Measurements from ENCODE around the gene SGF29. TPM values are rescaled to one million over a fixed set of nuclear protein-coding genes. Genes with fewer than 3 reads are reported as not detected.
A peak's percentile ranks its signal among the peaks of the same experiment; 100 is the strongest.
"Not testable (repeated sequence)": the region's sequence is repeated elsewhere in the genome, so short reads cannot be mapped to it uniquely, and the experiment has no call there.

SGF29 gene
- total and polyA plus RNA-seq, 2 donors, result 30.3 to 34.7 TPM

GRCh38 chr16:28596840-28597691 is 43.3 kb downstream of the SGF29 start, which contains the start of gene SULT1A2:
TSS of gene SULT1A2 (minus strand) at chr16:28597050. CDS start at chr16:28595930, 1,120 bp downstream.
- H3K4me1 ChIP-seq (ENCODE audit: control insufficient read depth in 2 of 2, insufficient read depth in 2 of 2, low read length in 2 of 2), result peaks cover 0 to 12% of the 10 kb centered on the region in 2 donors
- WGBS, result 76% methylated on average over 11 of the region's 11 CpGs
- no peak for DNase-seq (ENCODE audit: low read depth in 6 of 9, low spot score in 9 of 9)
- no peaks in the 10 kb centered on the region for H3K9me3 ChIP-seq (ENCODE audit: control insufficient read depth in 2 of 2, insufficient read depth in 1 of 2, low read length in 1 of 2)
- no peak within 1 kb of the TSS for H3K27ac ChIP-seq (ENCODE audit: low read depth in 1 of 2, low read length in 1 of 2)
- H3K4me3 ChIP-seq (ENCODE audit: low read length in 2 of 2), result no peak within 1 kb of the TSS
- H3K27me3 ChIP-seq (ENCODE audit: control insufficient read depth in 2 of 2, insufficient read depth in 1 of 2, low read length in 1 of 2), result no peaks in the 10 kb centered on the region
- peaks cover 0 to 4% of the 10 kb centered on the region in 2 donors for H3K36me3 ChIP-seq (ENCODE audit: control insufficient read depth in 2 of 2, insufficient read depth in 2 of 2, low read length in 1 of 2)

GRCh38 chr16:28597692-28598261 is 44.1 kb downstream of the SGF29 start:
- Histone ChIP-seq H3K4me3 (ENCODE audit: low read length in 2 of 2) (no peak overlapping the region), H3K36me3 (ENCODE audit: control insufficient read depth in 2 of 2, insufficient read depth in 2 of 2, low read length in 1 of 2) (peaks cover 0 to 2% of the 10 kb centered on the region in 2 donors), H3K4me1 (ENCODE audit: control insufficient read depth in 2 of 2, insufficient read depth in 2 of 2, low read length in 2 of 2) (peaks cover 0 to 12% of the 10 kb centered on the region in 2 donors), H3K27ac (ENCODE audit: low read depth in 1 of 2, low read length in 1 of 2) (no peak overlapping the region), H3K27me3 (ENCODE audit: control insufficient read depth in 2 of 2, insufficient read depth in 1 of 2, low read length in 1 of 2) (no peaks in the 10 kb centered on the region), H3K9me3 (ENCODE audit: control insufficient read depth in 2 of 2, insufficient read depth in 1 of 2, low read length in 1 of 2) (no peaks in the 10 kb centered on the region)
- 84% methylated on average over 9 of the region's 9 CpGs for WGBS
- DNase-seq (ENCODE audit: low read depth in 6 of 9, low spot score in 9 of 9), result peak in 2 of 9 donors; percentile 20 to 39

- H3K9me3 ChIP-seq (ENCODE audit: control insufficient read depth in 2 of 2, insufficient read depth in 1 of 2, low read length in 1 of 2); DNase-seq (ENCODE audit: low read depth in 6 of 9, low spot score in 9 of 9); H3K36me3 ChIP-seq (ENCODE audit: control insufficient read depth in 2 of 2, insufficient read depth in 2 of 2, low read length in 1 of 2); H3K27ac ChIP-seq (ENCODE audit: low read depth in 1 of 2, low read length in 1 of 2); H3K4me3 ChIP-seq (ENCODE audit: low read length in 2 of 2); H3K27me3 ChIP-seq (ENCODE audit: control insufficient read depth in 2 of 2, insufficient read depth in 1 of 2, low read length in 1 of 2): not testable (repeated sequence)
- no CpG with 5 or more reads among the region's 17 CpGs for WGBS
- peaks cover 0 to 12% of the 10 kb centered on the region in 2 donors for H3K4me1 ChIP-seq (ENCODE audit: control insufficient read depth in 2 of 2, insufficient read depth in 2 of 2, low read length in 2 of 2)
Measured at GRCh38 chr16:28599377-28600285, 45.9 kb downstream of the SGF29 start.

- 67% methylated on average over 10 of the region's 20 CpGs for WGBS
- DNase-seq (ENCODE audit: low read depth in 6 of 9, low spot score in 9 of 9); H3K27me3 ChIP-seq (ENCODE audit: control insufficient read depth in 2 of 2, insufficient read depth in 1 of 2, low read length in 1 of 2); H3K4me3 ChIP-seq (ENCODE audit: low read length in 2 of 2); H3K36me3 ChIP-seq (ENCODE audit: control insufficient read depth in 2 of 2, insufficient read depth in 2 of 2, low read length in 1 of 2); H3K27ac ChIP-seq (ENCODE audit: low read depth in 1 of 2, low read length in 1 of 2); H3K9me3 ChIP-seq (ENCODE audit: control insufficient read depth in 2 of 2, insufficient read depth in 1 of 2, low read length in 1 of 2): not testable (repeated sequence)
- H3K4me1 ChIP-seq (ENCODE audit: control insufficient read depth in 2 of 2, insufficient read depth in 2 of 2, low read length in 2 of 2), result peaks cover 0 to 12% of the 10 kb centered on the region in 2 donors
Measured at GRCh38 chr16:28600965-28601364, 47.2 kb downstream of the SGF29 start.

- H3K4me1 ChIP-seq (ENCODE audit: control insufficient read depth in 2 of 2, insufficient read depth in 2 of 2, low read length in 2 of 2), result peaks cover 0 to 12% of the 10 kb centered on the region in 2 donors
- not testable (repeated sequence) for H3K27ac ChIP-seq (ENCODE audit: low read depth in 1 of 2, low read length in 1 of 2); H3K9me3 ChIP-seq (ENCODE audit: control insufficient read depth in 2 of 2, insufficient read depth in 1 of 2, low read length in 1 of 2); H3K4me3 ChIP-seq (ENCODE audit: low read length in 2 of 2); DNase-seq (ENCODE audit: low read depth in 6 of 9, low spot score in 9 of 9); H3K36me3 ChIP-seq (ENCODE audit: control insufficient read depth in 2 of 2, insufficient read depth in 2 of 2, low read length in 1 of 2); H3K27me3 ChIP-seq (ENCODE audit: control insufficient read depth in 2 of 2, insufficient read depth in 1 of 2, low read length in 1 of 2)
- WGBS, result 98% methylated on average over 11 of the region's 13 CpGs
Measured at GRCh38 chr16:28601589-28601988, 47.9 kb downstream of the SGF29 start.

GRCh38 chr16:28602062-28602461 is 48.3 kb downstream of the SGF29 start:
- WGBS, result 96% methylated on average over 5 of the region's 10 CpGs
- H3K27ac ChIP-seq (ENCODE audit: low read depth in 1 of 2, low read length in 1 of 2); H3K36me3 ChIP-seq (ENCODE audit: control insufficient read depth in 2 of 2, insufficient read depth in 2 of 2, low read length in 1 of 2); H3K27me3 ChIP-seq (ENCODE audit: control insufficient read depth in 2 of 2, insufficient read depth in 1 of 2, low read length in 1 of 2); DNase-seq (ENCODE audit: low read depth in 6 of 9, low spot score in 9 of 9); H3K9me3 ChIP-seq (ENCODE audit: control insufficient read depth in 2 of 2, insufficient read depth in 1 of 2, low read length in 1 of 2); H3K4me3 ChIP-seq (ENCODE audit: low read length in 2 of 2): not testable (repeated sequence)
- peaks cover 0 to 11% of the 10 kb centered on the region in 2 donors for H3K4me1 ChIP-seq (ENCODE audit: control insufficient read depth in 2 of 2, insufficient read depth in 2 of 2, low read length in 2 of 2)

- Histone ChIP-seq H3K9me3 (ENCODE audit: control insufficient read depth in 2 of 2, insufficient read depth in 1 of 2, low read length in 1 of 2) (no peaks in the 10 kb centered on the region), H3K4me3 (ENCODE audit: low read length in 2 of 2) (no peak overlapping the region), H3K4me1 (ENCODE audit: control insufficient read depth in 2 of 2, insufficient read depth in 2 of 2, low read length in 2 of 2) (peaks cover 0 to 7% of the 10 kb centered on the region in 2 donors), H3K27me3 (ENCODE audit: control insufficient read depth in 2 of 2, insufficient read depth in 1 of 2, low read length in 1 of 2) (no peaks in the 10 kb centered on the region), H3K36me3 (ENCODE audit: control insufficient read depth in 2 of 2, insufficient read depth in 2 of 2, low read length in 1 of 2) (no peaks in the 10 kb centered on the region), H3K27ac (ENCODE audit: low read depth in 1 of 2, low read length in 1 of 2) (no peak overlapping the region)
- DNase-seq (ENCODE audit: low read depth in 6 of 9, low spot score in 9 of 9), result no peak
- 92% methylated on average over 5 of the region's 6 CpGs for WGBS
Measured at GRCh38 chr16:28602529-28602928, 48.8 kb downstream of the SGF29 start.

GRCh38 chr16:28603381-28604185 is 49.9 kb downstream of the SGF29 start:
- Histone ChIP-seq H3K4me3 (ENCODE audit: low read length in 2 of 2) (no peak overlapping the region), H3K9me3 (ENCODE audit: control insufficient read depth in 2 of 2, insufficient read depth in 1 of 2, low read length in 1 of 2) (no peaks in the 10 kb centered on the region), H3K27ac (ENCODE audit: low read depth in 1 of 2, low read length in 1 of 2) (no peak overlapping the region), H3K4me1 (ENCODE audit: control insufficient read depth in 2 of 2, insufficient read depth in 2 of 2, low read length in 2 of 2) (no peaks in the 10 kb centered on the region), H3K27me3 (ENCODE audit: control insufficient read depth in 2 of 2, insufficient read depth in 1 of 2, low read length in 1 of 2) (no peaks in the 10 kb centered on the region), H3K36me3 (ENCODE audit: control insufficient read depth in 2 of 2, insufficient read depth in 2 of 2, low read length in 1 of 2) (no peaks in the 10 kb centered on the region)
- no peak for DNase-seq (ENCODE audit: low read depth in 6 of 9, low spot score in 9 of 9)
- WGBS, result 94% methylated on average over 11 of the region's 11 CpGs

All from thymus (tissue), 11 donors.